Testis (tissue), 2 donors: ENCODE measurements around the gene LIPE.

Source experiments
- CTCF ChIP-seq, 3 experiments: fragments of 450-650 bp in 2 of 3; fragments of 200-600 bp in 1 of 3; sonication (generic) in 1 of 3; IDR thresholded peaks; one replicate each; pipeline ENCODE4 v1.5.1; 2016 to 2019; ENCODE audit warnings: antibody characterized with exemption in 3 of 3, mild to moderate bottlenecking in 2 of 3, moderate library complexity in 1 of 3
- POLR2A ChIP-seq: fragments of 450-650 bp; IDR thresholded peaks from one replicate; pipeline ENCODE4 v1.6.1; 2017; ENCODE audit warnings: antibody characterized with exemption, mild to moderate bottlenecking, moderate library complexity

DNA sequence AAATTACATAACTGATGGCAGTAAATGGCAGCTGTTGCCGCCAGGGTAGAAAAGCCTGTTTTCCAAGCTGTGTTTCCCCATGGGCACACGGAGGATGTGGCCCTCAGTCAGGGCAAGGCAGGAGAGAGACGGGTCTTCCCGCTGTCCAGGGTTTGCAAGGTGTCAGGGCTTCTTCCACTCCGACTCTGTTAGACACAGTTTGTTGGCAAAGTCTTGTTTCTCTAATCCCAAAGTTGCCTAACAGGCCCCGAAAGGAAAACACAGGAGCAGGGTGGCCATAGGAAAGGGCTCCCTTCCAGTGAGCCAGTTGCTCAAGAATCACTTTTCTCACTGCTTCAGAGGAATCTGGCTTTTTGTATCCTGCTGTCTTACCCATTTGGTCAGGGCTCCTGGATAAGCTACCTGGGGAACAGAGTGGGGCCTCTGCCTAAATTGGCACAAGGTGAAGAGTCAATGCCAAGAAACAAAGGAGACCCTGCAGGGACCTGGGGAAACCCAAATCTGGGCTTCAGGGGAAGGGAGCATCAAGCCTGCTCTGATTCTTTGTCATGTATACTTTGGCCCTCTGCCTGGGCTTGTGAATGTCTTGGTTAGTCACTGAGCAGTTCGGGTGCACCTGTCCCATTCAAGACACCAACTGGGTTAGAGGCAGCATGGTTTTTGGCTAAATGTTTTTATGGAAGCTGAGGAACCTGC is 44.5 kb upstream of the LIPE start:
- TF ChIP-seq POLR2A, result no peak
- no peak for TF ChIP-seq CTCF (IDR thresholded peaks at IDR 0.05)
